HL-60 (cell line): ENCODE results near the gene ARF3.
A peak's percentile ranks its signal among the peaks of the same experiment; 100 is the strongest.

Experiments used
- DNase-seq, 2 experiments: peaks; one replicate each; pipeline ENCODE4 v3.0.0-alpha.2; 2010 to 2020; ENCODE audit warnings: low read depth in 1 of 2, low spot score in 1 of 2
- H3K27ac ChIP-seq: fragments of 250-450 bp; sonication (Bioruptor Pico); replicated peaks from 2 replicates; pipeline ENCODE4 v1.5.1; 2020; ENCODE audit warnings: mild to moderate bottlenecking, moderate library complexity
- H3K27me3 ChIP-seq: fragments of 250-450 bp; sonication (Bioruptor Pico); 2 replicates; pipeline ENCODE4 v1.5.1; 2021; ENCODE audit warnings: mild to moderate bottlenecking, moderate library complexity; ENCODE audit not compliant: insufficient read depth, poor library complexity, severe bottlenecking
- H3K4me3 ChIP-seq: replicated peaks from 2 replicates; pipeline ENCODE4 v1.5.1; 2011; ENCODE audit warnings: mild to moderate bottlenecking, control low read depth, low read length; ENCODE audit not compliant: insufficient read depth
- GABPA ChIP-seq: IDR thresholded peaks from 2 replicates; pipeline ENCODE4 v1.6.1; 2012; ENCODE audit warnings: low read depth
- POLR2AphosphoS5 ChIP-seq: IDR thresholded peaks from 2 replicates; pipeline ENCODE4 v1.6.1; 2012; ENCODE audit warnings: low read depth
- SPI1 ChIP-seq: IDR thresholded peaks from 2 replicates; pipeline ENCODE4 v1.6.1; 2012; ENCODE audit warnings: low read depth, mild to moderate bottlenecking, borderline replicate concordance
- long read RNA-seq: library from polyadenylated mRNA; unstranded; transcript quantifications from one replicate; pipeline ENCODE4 v2.0.0, GENCODE V29; 2020
- TF ChIP-seq, protein P1 (sequence below): IDR thresholded peaks from 2 replicates; pipeline ENCODE4 v1.6.1; 2012; ENCODE audit warnings: low read depth; ENCODE audit not compliant: insufficient replicate concordance
- TF ChIP-seq, protein P2 (sequence below): IDR thresholded peaks from one replicate; pipeline ENCODE4 v1.5.1; 2011; ENCODE audit warnings: low read length, control low read depth, inconsistent platforms; ENCODE audit not compliant: insufficient read depth

The ARF3 gene
- long read RNA-seq, full-length matches to known transcripts: 7 of 29 reads
- long read RNA-seq, partial matches to known transcripts: 0 of 29 reads
- long read RNA-seq, other reads (novel, unspliced or antisense): 22 of 29 reads

DNA sequence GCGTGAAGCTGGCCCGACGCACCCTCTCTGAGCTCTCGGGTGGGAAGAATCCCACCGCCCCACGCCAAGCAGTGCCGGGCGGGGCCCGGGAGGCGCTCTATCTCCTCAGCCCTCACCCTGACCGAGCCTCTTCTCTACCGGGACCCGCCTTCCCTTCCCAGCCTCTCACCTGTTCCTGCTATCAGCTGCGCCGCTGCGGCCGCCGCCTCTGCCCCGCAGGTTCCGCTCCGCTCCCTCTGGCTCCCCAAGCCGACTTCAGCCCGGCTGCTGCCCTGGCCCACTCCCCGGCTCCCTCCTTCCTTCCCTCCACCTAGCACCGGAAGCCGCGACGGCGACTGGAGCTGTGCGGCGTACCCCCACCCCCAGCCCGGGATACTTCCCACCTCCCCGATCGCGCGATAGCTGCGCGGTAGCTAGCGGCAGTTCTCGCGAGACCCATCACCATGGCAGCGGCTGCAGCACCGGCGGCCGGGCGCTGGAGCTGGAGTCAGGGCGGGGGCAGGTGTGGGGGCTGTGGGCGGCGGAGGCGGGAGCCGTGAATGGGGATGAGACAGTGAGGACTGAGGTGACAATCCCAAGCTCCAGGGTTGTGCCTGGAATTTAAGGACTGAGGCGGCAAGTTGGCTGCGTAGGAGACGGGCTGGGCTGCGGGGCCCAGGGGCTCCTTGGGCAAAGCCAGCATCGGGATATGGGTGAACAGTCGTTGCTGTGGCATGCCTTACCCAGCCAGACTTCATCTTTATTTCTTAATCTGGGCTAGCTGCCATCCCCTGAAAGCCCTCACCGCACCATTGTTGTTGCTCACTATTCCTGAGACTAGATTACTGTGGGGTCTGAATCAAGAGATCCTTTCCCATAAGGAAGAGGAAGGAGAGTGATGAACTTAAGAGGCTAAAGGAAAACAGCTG is at the start of gene ARF3:
TSS of gene ARF3 (minus strand) at position 347 of the 908 bp plus-strand sequence. CDS start 16,392 bp downstream, outside the sequence.
- TF ChIP-seq GABPA (peak; percentile 56; the same call in 1 of the 2 replicates), SPI1 (peak; percentile 7; the same call in 1 of the 2 replicates), POLR2AphosphoS5 (peak; percentile 39; the same call in 1 of the 2 replicates)
- TF ChIP-seq, protein P1, sequence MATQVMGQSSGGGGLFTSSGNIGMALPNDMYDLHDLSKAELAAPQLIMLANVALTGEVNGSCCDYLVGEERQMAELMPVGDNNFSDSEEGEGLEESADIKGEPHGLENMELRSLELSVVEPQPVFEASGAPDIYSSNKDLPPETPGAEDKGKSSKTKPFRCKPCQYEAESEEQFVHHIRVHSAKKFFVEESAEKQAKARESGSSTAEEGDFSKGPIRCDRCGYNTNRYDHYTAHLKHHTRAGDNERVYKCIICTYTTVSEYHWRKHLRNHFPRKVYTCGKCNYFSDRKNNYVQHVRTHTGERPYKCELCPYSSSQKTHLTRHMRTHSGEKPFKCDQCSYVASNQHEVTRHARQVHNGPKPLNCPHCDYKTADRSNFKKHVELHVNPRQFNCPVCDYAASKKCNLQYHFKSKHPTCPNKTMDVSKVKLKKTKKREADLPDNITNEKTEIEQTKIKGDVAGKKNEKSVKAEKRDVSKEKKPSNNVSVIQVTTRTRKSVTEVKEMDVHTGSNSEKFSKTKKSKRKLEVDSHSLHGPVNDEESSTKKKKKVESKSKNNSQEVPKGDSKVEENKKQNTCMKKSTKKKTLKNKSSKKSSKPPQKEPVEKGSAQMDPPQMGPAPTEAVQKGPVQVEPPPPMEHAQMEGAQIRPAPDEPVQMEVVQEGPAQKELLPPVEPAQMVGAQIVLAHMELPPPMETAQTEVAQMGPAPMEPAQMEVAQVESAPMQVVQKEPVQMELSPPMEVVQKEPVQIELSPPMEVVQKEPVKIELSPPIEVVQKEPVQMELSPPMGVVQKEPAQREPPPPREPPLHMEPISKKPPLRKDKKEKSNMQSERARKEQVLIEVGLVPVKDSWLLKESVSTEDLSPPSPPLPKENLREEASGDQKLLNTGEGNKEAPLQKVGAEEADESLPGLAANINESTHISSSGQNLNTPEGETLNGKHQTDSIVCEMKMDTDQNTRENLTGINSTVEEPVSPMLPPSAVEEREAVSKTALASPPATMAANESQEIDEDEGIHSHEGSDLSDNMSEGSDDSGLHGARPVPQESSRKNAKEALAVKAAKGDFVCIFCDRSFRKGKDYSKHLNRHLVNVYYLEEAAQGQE: no peak
- TF ChIP-seq, protein P2, sequence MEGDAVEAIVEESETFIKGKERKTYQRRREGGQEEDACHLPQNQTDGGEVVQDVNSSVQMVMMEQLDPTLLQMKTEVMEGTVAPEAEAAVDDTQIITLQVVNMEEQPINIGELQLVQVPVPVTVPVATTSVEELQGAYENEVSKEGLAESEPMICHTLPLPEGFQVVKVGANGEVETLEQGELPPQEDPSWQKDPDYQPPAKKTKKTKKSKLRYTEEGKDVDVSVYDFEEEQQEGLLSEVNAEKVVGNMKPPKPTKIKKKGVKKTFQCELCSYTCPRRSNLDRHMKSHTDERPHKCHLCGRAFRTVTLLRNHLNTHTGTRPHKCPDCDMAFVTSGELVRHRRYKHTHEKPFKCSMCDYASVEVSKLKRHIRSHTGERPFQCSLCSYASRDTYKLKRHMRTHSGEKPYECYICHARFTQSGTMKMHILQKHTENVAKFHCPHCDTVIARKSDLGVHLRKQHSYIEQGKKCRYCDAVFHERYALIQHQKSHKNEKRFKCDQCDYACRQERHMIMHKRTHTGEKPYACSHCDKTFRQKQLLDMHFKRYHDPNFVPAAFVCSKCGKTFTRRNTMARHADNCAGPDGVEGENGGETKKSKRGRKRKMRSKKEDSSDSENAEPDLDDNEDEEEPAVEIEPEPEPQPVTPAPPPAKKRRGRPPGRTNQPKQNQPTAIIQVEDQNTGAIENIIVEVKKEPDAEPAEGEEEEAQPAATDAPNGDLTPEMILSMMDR: no peak
- Histone ChIP-seq H3K27me3 (no peaks in the 10 kb centered on the region), H3K27ac (peak within 1 kb of the TSS; percentile 86), H3K4me3 (peak within 1 kb of the TSS; percentile 95)
- peak; percentile 95 to 96 for DNase-seq

DNA sequence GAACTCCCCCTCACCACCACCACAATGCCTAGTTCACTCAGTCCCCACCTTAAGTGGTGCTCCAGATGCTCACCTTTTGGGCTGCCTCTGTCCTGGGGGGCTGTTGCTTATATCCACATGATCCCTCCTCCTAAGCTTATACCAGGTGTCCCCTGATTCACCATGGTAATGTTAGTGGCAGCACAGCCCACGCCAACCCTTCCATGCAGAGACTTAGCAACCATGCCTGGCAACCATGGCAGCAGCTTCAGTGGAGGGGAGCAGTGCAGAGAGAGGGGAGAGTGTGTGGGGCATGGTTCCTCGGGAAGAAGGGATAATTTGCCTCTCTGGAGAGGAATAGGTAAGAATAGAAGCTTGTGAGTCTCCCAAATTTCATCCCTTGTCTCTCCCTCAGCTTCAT is 43.1 kb upstream of the ARF3 start:
- no peak overlapping the region for H3K4me3 ChIP-seq
- H3K27ac ChIP-seq: no peak overlapping the region
- TF ChIP-seq POLR2AphosphoS5 (no peak), GABPA (no peak), SPI1 (no peak)
- TF ChIP-seq, protein P2: no peak
- TF ChIP-seq, protein P1: no peak
- DNase-seq: no peak
- H3K27me3 ChIP-seq: peaks cover 12% of the 10 kb centered on the region

DNA sequence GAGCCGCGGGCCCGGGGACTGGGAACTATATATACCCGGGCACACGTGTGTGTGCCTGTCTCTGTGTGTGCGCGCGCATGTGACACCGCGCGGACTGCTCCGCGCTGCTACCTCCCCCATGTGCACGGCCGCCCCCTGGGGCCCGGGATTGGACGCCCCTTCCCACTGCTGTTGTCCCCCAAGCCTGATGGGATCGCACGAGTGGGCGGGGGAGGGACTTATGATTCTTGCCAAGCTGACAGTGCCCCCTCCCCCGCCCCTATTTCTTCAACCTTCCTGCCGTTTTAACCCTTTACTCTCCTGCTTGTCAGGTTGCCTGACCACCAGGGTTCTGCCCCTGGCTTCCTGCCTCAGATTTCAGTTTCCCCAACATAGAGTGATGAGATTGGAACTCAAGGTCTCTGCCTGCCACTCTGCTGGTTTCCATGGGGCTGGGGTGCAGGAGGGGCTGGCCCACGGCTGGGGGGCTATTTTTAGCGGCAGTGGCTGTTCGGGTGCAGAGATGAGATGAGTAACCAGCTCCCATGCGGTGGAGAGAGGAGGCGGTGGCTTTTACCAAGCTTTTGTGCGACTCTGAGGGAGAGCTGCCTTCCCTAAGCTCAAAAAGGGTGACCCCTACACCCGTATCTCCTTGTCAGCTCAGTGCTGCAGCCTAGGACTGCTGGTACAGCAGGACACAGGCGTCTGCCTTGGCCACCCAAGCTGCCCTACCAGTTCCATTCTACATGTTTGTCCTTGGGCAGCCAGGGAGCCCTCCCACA is 42.3 kb upstream of the ARF3 start, which contains the start of gene DDN:
TSS of gene DDN (minus strand) at position 5 of the 761 bp plus-strand sequence. CDS start 88 bp downstream, outside the sequence.
- no peak within 1 kb of the TSS for H3K27ac ChIP-seq
- H3K4me3 ChIP-seq: peak within 1 kb of the TSS; percentile 39
- TF ChIP-seq SPI1 (no peak), POLR2AphosphoS5 (no peak), GABPA (no peak)
- TF ChIP-seq, protein P2: no peak
- TF ChIP-seq, protein P1: no peak
- DNase-seq: peak in 1 of 2 experiments; percentile 53
- peaks cover 15% of the 10 kb centered on the region for H3K27me3 ChIP-seq
